ENCODE measurements around the gene KCNC2. TPM values are rescaled to one million over a fixed set of nuclear protein-coding genes. Genes with fewer than 3 reads are reported as not detected.

Gene KCNC2
- not detected in 2 replicates for total RNA-seq (2021)
- percentile 1 among the genes with signal in this experiment for Bru-seq, nascent RNA
- percentile 1 among the genes with signal in this experiment for BruChase-seq, experiment 1, labeled RNA remaining after a 2-hour chase
- percentile 1 among the genes with signal in this experiment for BruChase-seq, experiment 2, labeled RNA remaining after a 6-hour chase
- long read RNA-seq: 0 reads

DNA sequence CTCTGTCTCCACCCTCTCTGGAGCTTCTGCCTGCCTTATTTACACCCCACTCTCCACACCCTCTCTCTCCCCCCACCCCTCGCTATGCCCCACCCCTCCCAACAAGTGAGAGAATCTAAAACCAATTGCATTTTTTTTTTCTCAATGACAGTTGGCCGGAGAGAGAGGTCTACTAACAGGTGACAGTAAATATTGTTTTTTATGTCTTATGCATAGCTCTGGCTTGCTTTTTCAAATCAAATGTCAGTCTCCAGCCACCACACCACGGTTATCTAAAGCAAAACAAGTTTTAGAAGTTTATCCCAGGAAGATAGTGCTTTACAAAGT is at the start of gene KCNC2:
TSS of gene KCNC2 (minus strand) at position 28 of the 327 bp plus-strand sequence.
- Histone ChIP-seq H3K4me1 (ENCODE audit: insufficient read depth, low read length, poor library complexity, severe bottlenecking) (no peaks in the 10 kb centered on the region), H3K4me3 (ENCODE audit: low read depth, low read length, poor library complexity, severe bottlenecking) (no peak within 1 kb of the TSS), H3K27ac (ENCODE audit: low read depth, low read length, poor library complexity, severe bottlenecking) (no peak within 1 kb of the TSS), H3K36me3 (ENCODE audit: insufficient read depth, low read length, poor library complexity, severe bottlenecking) (no peaks in the 10 kb centered on the region), H3K27me3 (replicated peaks; ENCODE audit: insufficient read depth, low read depth, low read length, poor library complexity) (peaks cover 54% of the 10 kb centered on the region), H3K9me3 (ENCODE audit: low read depth, low read length, poor library complexity, severe bottlenecking) (no peaks in the 10 kb centered on the region)
- CTCF ChIA-PET: no interaction called here
- no peak for DNase-seq (ENCODE audit: low spot score)
- intact Hi-C loops (cut with micrococcal nuclease; ENCODE audit: unreplicated experiment): no loop called here
- POLR2A ChIA-PET (ENCODE audit: low non-redundant PET): no interaction called here
- TF ChIP-seq, protein P1, sequence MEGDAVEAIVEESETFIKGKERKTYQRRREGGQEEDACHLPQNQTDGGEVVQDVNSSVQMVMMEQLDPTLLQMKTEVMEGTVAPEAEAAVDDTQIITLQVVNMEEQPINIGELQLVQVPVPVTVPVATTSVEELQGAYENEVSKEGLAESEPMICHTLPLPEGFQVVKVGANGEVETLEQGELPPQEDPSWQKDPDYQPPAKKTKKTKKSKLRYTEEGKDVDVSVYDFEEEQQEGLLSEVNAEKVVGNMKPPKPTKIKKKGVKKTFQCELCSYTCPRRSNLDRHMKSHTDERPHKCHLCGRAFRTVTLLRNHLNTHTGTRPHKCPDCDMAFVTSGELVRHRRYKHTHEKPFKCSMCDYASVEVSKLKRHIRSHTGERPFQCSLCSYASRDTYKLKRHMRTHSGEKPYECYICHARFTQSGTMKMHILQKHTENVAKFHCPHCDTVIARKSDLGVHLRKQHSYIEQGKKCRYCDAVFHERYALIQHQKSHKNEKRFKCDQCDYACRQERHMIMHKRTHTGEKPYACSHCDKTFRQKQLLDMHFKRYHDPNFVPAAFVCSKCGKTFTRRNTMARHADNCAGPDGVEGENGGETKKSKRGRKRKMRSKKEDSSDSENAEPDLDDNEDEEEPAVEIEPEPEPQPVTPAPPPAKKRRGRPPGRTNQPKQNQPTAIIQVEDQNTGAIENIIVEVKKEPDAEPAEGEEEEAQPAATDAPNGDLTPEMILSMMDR (conservative IDR thresholded peaks at IDR 0.05; ENCODE audit: low read depth, low read length): no peak
- TF ChIP-seq EZH2 (IDR thresholded peaks at IDR 0.05; ENCODE audit: borderline replicate concordance, low read depth, low read length, poor library complexity, severe bottlenecking): no peak
- BruUV-seq (replicated peaks): no TSS peak

- Histone ChIP-seq H3K4me3 (ENCODE audit: low read depth, low read length, poor library complexity, severe bottlenecking) (no peak overlapping the region), H3K27me3 (replicated peaks; ENCODE audit: insufficient read depth, low read depth, low read length, poor library complexity) (no peaks in the 10 kb centered on the region), H3K9me3 (ENCODE audit: low read depth, low read length, poor library complexity, severe bottlenecking) (no peaks in the 10 kb centered on the region), H3K4me1 (ENCODE audit: insufficient read depth, low read length, poor library complexity, severe bottlenecking) (no peaks in the 10 kb centered on the region), H3K36me3 (ENCODE audit: insufficient read depth, low read length, poor library complexity, severe bottlenecking) (no peaks in the 10 kb centered on the region), H3K27ac (ENCODE audit: low read depth, low read length, poor library complexity, severe bottlenecking) (no peak overlapping the region)
- POLR2A ChIA-PET (ENCODE audit: low non-redundant PET): no interaction called here
- TF ChIP-seq EZH2 (IDR thresholded peaks at IDR 0.05; ENCODE audit: borderline replicate concordance, low read depth, low read length, poor library complexity, severe bottlenecking): no peak
- TF ChIP-seq, protein P1 (conservative IDR thresholded peaks at IDR 0.05; ENCODE audit: low read depth, low read length): no peak
- DNase-seq (ENCODE audit: low spot score): no peak
- no TSS peak for BruUV-seq (replicated peaks)
- CTCF ChIA-PET: no interaction called here
- intact Hi-C loops (cut with micrococcal nuclease; ENCODE audit: unreplicated experiment): no loop called here
These were observed 49.5 kb upstream of the KCNC2 start for GRCh38 chr12:75259143-75259542.

DNA sequence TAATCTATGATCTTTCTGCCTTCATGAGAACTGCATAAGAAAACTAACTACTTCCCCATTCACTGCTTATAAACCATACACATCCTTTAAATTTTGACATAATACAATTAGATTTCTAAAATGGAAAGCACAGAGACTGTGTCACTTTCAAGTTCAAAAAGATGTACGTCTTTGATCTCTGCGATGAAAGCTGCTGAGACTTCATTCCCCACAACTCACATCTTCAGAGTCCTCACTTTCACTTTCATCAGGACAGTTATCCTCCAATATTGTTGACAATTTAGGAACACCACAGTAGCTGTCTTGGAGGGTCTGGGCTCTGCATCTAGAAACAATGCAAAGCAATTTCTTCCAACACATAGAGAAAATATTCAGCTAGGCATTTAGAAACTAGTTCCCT is 47.9 kb upstream of the KCNC2 start:
- Histone ChIP-seq H3K4me1 (ENCODE audit: insufficient read depth, low read length, poor library complexity, severe bottlenecking) (no peaks in the 10 kb centered on the region), H3K27ac (ENCODE audit: low read depth, low read length, poor library complexity, severe bottlenecking) (no peak overlapping the region), H3K36me3 (ENCODE audit: insufficient read depth, low read length, poor library complexity, severe bottlenecking) (no peaks in the 10 kb centered on the region), H3K9me3 (ENCODE audit: low read depth, low read length, poor library complexity, severe bottlenecking) (no peaks in the 10 kb centered on the region), H3K27me3 (replicated peaks; ENCODE audit: insufficient read depth, low read depth, low read length, poor library complexity) (no peaks in the 10 kb centered on the region), H3K4me3 (ENCODE audit: low read depth, low read length, poor library complexity, severe bottlenecking) (no peak overlapping the region)
- DNase-seq (ENCODE audit: low spot score): no peak
- intact Hi-C loops (cut with micrococcal nuclease; ENCODE audit: unreplicated experiment): no loop called here
- TF ChIP-seq EZH2 (IDR thresholded peaks at IDR 0.05; ENCODE audit: borderline replicate concordance, low read depth, low read length, poor library complexity, severe bottlenecking): no peak
- TF ChIP-seq, protein P1 (conservative IDR thresholded peaks at IDR 0.05; ENCODE audit: low read depth, low read length): no peak
- CTCF ChIA-PET: no interaction called here
- POLR2A ChIA-PET (ENCODE audit: low non-redundant PET): no interaction called here
- BruUV-seq (replicated peaks): no TSS peak

All from A673 (cell line).